NCI-H2081 treated with DMSO at 0.1 percent for 48 hours (cell line): ENCODE results near the gene RRP36.
"Not testable (repeated sequence)": the region's sequence is repeated elsewhere in the genome, so short reads cannot be mapped to it uniquely, and the experiment has no call there.

Source experiments
- DNase-seq: peaks from one replicate; lab custom pipeline; 2025; lab: John Stamatoyannopoulos, UW

Gene RRP36, protein sequence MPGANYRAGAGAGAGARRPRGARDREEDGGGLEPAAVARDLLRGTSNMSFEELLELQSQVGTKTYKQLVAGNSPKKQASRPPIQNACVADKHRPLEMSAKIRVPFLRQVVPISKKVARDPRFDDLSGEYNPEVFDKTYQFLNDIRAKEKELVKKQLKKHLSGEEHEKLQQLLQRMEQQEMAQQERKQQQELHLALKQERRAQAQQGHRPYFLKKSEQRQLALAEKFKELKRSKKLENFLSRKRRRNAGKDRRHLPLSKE

DNA sequence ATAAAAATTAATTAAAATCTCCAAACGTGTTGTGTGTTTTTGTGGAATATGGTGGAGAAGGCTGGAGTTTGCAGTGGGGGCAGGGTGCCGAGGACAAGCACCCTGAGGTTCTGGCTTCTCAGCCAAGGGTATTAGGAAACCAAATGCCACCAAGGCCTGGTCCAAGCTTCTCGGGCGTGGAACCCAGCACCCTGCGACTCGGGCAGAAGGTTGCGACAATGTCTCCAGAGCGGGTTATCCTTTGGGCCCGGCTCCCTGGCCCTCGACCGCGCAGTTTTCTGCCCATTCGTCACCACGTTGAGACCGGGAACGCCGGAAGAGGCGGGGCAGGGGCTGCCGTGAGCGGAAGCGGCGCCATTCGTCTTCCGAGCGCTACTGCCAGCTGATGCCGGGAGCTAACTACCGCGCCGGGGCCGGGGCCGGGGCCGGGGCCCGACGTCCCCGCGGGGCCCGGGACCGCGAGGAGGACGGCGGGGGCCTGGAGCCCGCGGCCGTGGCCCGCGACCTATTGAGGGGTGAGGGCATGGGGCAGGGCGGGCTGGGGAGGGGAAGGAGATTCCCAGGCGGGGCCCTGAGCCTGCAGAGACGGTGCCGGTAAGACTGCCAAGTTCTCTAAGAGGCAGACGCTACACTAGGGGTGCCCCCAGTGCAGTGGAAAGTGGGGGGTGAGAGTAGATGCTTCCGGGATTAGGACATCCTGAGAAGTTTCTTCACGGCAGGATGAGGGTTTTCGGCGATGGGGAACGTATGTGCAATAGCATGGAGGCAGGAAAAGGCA is at the start of gene RRP36:
Gene RRP36, plus strand, starts transcription at position 354 of the 778 bp plus-strand sequence. Its CDS starts 32 bp downstream, at position 386.
- DNase-seq, result no peak

DNA sequence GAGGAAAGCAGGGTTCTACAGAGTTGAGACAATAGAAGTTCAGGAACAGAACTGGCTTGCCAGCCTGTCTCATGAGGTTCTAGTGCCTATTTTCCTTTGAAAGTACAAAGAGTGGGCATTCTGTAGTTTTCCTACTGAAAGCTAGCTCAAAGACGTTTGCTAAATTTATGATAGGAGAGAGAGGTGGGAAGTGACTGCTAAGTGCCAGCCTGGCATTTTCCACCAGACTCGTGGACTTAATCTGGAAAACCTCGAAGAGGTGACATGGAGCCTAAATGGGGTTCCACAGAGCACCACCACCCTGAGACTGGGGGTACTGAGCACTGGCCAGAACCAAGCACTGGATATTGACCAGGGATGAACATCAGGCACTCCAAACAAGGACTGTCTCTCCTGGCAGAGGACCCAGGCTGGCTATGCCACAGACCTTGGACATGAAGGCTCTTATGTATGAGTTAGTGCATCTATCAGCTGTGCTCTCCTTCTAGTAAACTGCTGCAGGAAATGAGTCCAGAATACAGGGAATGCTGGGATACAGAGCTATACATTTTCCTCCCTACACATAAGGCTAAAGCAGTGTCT is 49.6 kb upstream of the RRP36 start:
- DNase-seq, result no peak

DNA sequence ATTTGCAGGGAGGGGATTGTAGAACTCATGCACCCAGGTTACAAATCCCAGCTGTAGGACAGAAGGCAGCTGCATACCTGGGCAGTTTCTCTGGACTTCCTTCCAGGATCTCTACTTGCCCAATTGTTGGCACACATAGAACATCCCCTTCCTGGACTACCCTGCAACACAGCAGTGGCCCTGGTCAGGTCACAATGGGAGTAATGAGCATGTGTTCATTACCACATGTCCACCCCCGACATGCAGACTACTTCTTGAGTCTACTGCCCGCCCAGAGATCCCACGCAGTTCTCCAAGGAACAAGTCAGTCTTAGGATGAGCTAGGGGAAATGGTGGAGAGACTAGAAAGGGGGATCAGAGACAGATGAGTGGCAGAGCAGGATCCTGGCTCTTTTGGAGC is 47.5 kb upstream of the RRP36 start:
- DNase-seq, result no peak

DNA sequence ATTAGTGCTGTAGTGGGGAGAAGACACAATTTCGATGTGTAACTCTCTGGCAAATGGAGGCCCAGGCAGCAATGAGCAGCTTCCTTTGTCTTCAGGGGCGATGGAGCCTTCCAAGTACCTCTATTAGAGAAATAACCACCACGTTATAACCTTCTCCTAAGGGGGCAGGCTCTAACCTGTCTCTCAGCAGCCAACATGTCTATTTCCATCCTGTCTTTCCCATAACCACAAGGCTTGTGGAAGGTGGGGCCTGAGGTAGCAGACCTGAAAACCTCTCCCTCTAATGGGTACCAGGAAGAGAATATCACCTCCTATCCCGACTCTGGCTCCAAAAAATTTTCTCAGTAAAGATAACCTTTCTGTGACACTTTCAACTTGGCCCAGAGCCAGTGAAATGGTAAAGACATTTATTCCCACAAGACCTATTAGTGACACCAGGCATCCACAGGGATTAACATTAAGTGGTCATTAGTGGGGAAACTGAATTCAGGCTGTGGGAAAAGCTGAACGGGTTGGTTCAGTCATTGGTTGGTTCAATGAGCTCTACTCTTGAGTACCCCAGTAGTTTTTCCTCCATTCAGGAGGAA is 46.4 kb upstream of the RRP36 start:
- DNase-seq, result no peak

GRCh38 chr6:42978487-42978838 is 43.0 kb upstream of the RRP36 start:
- no peak for DNase-seq

DNA sequence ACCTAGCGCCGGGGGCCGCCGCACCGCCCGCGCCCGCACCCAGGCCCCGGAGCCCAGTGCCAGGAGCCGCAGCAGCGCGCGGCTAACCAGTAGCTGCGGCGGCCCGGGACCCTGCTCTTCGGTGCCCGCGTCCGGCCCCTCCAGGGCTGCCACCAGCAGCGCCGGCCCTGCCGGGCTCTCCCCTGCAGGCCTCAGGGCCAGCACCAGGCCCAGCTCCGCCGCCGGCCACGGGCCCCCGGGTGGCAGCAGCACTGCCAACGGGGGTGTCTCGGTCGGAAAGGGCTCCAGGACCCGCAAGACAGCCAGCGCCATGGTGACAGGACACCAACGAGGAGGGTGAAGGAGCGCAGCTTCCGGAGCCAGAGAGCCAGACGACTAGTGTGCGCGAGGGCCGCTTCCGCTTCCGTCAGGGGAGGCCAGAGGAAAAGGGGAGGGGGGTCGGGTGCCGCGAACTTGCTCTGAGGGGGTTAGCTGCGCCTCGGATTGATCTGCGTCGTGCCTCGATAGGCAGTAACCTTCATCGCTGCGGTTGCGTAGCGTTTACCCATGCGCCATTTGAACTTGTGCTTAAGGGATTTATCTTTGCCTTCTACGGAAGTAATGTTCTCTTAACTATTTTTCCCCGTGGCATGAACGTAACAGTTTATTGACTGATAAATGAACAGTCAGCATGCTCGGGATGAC is 42.4 kb upstream of the RRP36 start, which contains the start of gene PEX6:
Gene PEX6, minus strand, starts transcription at position 343 of the 684 bp plus-strand sequence. Its CDS starts 31 bp downstream, at position 312.
- DNase-seq, result peak; percentile 22

GRCh38 chr6:42979523-42980177 is 41.8 kb upstream of the RRP36 start:
- DNase-seq, result no peak

DNA sequence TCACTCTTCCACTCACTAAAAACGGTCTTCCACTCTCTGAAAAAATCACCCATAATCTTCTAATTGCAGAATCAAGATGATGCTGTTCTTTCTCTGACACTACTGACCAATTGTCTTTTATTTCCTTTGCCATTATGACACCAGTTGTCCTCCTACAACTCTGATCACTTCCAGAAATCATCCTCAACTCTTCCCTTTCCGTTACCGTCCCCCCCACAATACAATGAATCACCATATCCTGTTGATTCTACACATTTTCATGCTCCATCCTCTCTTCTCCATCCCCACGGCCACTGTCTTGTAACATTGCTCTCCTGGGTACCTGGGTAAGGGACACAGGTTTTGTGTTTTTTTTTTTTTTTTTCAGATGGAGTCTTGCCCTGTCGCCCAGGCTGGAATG is 39.6 kb upstream of the RRP36 start:
- no peak for DNase-seq

DNA sequence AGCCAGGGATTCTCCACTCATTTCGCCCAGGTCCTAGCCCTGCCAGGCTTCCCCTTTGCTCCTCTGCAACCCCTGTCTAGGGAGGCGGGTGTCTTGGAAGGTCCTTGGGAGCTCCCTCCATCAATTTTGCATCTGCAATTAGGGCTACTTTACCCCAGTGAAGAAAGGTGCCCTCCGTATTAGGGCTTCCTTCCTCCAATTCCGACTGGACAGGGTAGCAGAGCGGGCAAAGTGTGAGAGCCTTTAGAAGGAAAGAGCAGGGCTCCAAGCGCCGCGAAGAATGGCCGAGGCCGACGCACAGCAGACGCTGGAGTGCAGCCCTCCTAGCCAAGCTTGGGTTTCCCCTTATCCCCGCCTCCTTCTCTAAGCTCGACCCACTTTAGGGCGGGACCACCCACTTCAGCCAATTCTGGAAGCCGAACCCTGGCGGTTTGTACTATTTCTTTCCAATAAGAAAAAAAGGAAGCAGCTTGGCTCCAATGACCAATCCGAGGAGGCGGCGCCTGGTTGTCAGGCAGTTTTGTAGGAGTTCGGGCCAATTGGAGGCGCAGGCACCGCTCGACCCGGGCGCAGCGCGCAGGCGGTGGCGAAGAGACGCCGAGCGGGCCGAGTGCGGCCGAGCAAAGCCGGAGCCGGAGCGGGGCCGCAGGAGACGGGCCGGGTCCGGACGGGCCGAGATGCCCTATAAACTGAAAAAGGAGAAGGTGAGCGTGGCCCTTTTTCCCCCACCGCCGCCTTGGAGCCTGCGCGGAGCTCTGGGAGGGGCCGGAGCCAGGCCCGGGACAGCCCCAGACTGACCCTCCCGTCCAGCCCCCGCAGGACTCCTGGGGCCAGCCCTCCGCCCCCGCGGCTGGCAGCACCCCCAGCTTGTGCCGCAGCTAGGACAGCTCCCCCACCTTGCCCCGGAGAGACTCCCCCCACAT is 37.2 kb upstream of the RRP36 start, which contains the start of gene PPP2R5D:
Gene PPP2R5D, plus strand, starts transcription at position 570 of the 923 bp plus-strand sequence. Its CDS starts 108 bp downstream, at position 678.
- DNase-seq, result peak; percentile 98

- no peak for DNase-seq
Measured at GRCh38 chr6:42984924-42985475, 36.4 kb upstream of the RRP36 start.

GRCh38 chr6:42987533-42988451 is 33.6 kb upstream of the RRP36 start:
- DNase-seq, result no peak

DNA sequence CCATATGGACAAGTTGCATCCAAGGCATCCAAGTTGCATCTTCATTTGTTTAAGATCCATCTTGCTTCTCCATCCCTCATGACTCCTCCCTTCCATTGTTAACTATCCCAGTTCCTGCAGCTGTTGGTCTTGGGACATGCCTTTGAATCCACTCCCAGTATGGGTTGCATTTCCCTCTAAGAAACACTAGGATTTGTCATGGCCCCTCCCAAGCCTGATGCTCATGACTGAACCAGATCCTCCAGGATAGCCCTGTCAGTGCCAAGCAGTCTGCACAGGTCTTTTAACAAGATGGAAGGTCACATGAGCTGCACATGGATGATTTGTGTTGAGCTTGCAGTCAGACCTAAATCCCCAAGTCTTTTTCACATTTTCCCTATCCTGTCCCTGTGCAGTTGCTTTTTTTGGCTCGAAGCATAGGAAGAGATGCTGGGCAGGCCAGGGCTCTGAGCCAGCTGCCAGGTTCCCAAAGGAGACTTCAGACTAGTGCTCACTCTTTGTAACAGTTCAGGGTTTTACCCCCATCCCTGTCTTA is 32.9 kb upstream of the RRP36 start:
- no peak for DNase-seq

DNA sequence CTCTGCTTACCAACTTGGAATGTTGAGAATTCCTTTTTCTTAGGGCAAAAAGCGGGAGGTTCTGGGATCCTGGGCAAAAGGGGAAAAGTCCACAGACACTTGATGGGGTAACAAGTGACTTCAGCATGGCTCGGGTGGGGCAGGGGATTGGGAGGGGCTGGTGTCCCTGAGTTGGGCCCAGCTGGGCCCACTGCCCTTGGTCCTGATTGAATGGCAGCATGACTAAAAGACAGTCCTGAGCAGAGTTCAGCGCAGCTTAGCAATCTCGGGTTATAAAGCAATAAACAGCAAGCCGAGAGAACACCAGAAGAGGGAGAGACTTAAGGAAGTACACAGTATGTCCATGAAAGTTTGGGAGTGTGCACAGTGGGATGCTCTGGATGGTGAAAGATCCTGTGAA is 31.5 kb upstream of the RRP36 start:
- DNase-seq, result no peak

DNA sequence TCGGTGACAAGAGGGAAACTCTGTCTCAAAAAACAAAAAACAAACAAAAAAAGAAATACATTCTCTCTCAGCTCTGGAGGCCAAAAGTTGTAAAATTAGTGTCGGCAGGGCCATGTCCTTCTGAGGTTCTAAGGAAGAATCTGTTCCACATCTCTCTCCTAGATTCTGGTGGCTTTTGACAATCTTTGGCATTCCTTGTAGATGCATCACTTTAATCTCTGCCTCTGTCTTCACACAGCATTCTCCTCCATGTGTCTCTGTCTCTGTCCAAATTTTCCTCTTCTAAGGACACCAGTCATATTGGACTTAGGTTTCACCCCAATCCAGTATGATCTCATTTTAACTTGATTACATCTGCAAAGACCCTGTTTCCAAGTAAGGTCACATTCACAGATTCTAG is 28.0 kb upstream of the RRP36 start:
- no peak for DNase-seq

DNA sequence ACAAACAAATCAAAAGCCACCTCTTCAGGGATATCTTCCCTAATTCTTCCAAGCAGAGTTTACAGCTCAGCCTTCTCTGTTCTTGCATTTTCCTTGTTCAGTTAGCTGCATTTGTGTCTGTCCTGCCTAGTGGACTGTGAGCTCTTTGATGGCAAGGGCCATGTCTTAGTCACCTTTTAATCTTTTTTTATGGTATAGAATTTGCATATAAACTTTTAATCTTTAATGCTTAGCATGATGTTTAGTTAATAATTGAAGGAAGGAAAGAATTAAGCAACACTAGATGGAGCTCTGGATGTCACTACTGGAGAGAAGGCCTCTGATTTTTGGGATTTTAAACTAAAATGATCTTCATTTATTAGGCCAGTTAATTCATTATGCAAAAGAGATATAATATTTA is 24.9 kb upstream of the RRP36 start:
- no peak for DNase-seq

DNA sequence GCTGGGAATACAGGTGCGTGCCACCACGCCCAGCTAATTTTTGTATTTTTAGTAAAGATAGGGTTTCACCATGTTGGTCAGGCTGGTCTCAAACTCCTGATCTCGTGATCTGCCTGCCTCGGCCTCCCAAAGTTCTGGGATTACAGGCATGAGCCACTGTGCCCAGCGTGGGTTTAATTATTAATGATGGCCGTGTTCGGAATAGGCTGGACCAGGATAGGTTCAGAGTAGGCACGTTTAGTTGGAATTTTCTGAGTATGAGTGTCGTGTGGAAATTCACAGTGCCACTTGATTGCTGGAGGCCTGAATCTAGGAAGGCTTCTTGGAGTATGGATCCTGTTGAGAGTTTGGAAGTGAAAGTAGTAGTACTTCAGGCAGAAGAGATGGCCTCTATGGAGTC is 23.2 kb upstream of the RRP36 start:
- DNase-seq, result not testable (repeated sequence)

- no peak for DNase-seq
Measured at GRCh38 chr6:43001843-43002242, 19.6 kb upstream of the RRP36 start.

DNA sequence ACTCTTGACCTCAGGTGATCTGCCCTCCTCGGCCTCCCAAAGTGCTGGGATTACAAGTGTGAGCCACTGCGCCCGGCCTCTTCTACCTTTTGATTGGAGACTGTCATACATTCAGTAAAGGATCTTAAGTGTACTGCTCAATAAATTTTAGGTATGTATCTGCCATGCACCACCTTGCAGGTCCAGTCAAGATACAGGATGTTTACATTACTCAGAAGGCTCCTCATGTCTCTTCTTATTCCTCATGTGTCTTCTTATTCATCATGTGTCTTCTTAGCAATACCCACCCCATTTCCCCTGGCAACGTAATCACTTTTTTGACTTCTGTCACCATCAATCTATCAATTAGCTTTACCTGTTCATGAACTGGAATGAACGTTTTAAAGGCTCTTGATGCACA is 15.6 kb upstream of the RRP36 start:
- no peak for DNase-seq

DNA sequence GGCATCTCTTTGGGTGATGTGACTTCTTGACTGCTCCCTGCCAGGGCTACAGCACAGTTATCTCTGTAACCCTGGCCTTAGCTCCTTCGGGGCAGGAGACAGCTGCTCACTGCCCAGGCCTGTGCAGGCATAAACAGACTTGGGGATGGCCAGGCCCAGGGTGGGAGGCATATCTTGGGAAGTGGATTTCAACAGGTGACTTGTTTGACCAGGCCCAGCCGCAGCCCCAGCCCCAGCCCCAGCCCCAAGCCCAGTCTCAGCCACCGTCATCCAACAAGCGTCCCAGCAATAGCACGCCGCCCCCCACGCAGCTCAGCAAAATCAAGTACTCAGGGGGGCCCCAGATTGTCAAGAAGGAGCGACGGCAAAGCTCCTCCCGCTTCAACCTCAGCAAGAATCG is 15.2 kb upstream of the RRP36 start:
- no peak for DNase-seq
